A549 (cell line): ENCODE measurements around the gene XPNPEP3. TPM values are rescaled to one million over a fixed set of nuclear protein-coding genes. Genes with fewer than 3 reads are reported as not detected.

Experiments
- ATAC-seq, 2 experiments: fragments of 200-7000 bp in 1 of 2; fragments of >200 bp in 1 of 2; cut with Nextera tagmentation in 1 of 2; cut with Tn5 transposase in 1 of 2; 3 replicates each; pipeline versions ENCODE4 v1.8.0 to v1.9.1; 2018 to 2020; ENCODE audit warnings: mild to moderate bottlenecking in 1 of 2, moderate library complexity in 1 of 2
- CTCF ChIA-PET: fragments of 300-600 bp; sonication (Branson Sonifier 250); formaldehyde crosslinking; extraction: SDS; loops from one replicate; lab custom pipeline; 2021; ENCODE audit warnings: antibody characterized with exemption, inconsistent platforms; lab: Yijun Ruan, JAX
- POLR2A ChIA-PET: fragments of 350-600 bp; formaldehyde crosslinking; extraction: SDS; loops from one replicate; lab custom pipeline; 2021; ENCODE audit warnings: antibody characterized with exemption, inconsistent platforms; lab: Yijun Ruan, JAX
- DNase-seq, 2 experiments: peaks; one replicate each; pipeline versions ENCODE4 v3.0.0 to v3.0.0-alpha.2; 2011 to 2016; ENCODE audit warnings: low read depth in 1 of 2, low spot score in 1 of 2
- FAIRE-seq: peaks from 2 replicates; lab custom pipeline; 2011; peaks lifted over from hg19 to GRCh38; lab: Jason Lieb, UNC
- H3K27ac ChIP-seq, 2 experiments: fragments of >200 bp; sonication (Bioruptor Twin); formaldehyde crosslinking; 3 replicates each; pipeline ENCODE4 v1.5.1; 2016 to 2017
- H3K4me1 ChIP-seq: fragments of >200 bp; sonication (Bioruptor Twin); formaldehyde crosslinking; 3 replicates; pipeline ENCODE4 v1.6.1; 2016
- H3K4me2 ChIP-seq: fragments of >200 bp; sonication (Bioruptor Twin); formaldehyde crosslinking; 3 replicates; pipeline ENCODE4 v1.6.1; 2016
- H3K4me3 ChIP-seq: fragments of >200 bp; sonication (Bioruptor Twin); formaldehyde crosslinking; 3 replicates; pipeline ENCODE4 v1.5.1; 2016
- H3K9me3 ChIP-seq: fragments of >200 bp; sonication (Bioruptor Twin); formaldehyde crosslinking; 3 replicates; pipeline ENCODE4 v1.6.1; 2016
- ATOH8 ChIP-seq: fragments of 250-450 bp; sonication (Bioruptor Pico); IDR thresholded peaks from 2 replicates; pipeline ENCODE4 v1.5.0; 2020; ENCODE audit warnings: low read depth, mild to moderate bottlenecking, moderate library complexity
- BHLHE40 ChIP-seq: IDR thresholded peaks from 2 replicates; pipeline ENCODE4 v1.6.1; 2012; ENCODE audit warnings: low read depth, low read length, inconsistent platforms
- CBX2 ChIP-seq: fragments of 200-600 bp; sonication (generic); IDR thresholded peaks from 2 replicates; pipeline ENCODE4 v1.6.1; 2016; ENCODE audit warnings: low read depth, mild to moderate bottlenecking, borderline replicate concordance
- CBX8 ChIP-seq: fragments of 200-600 bp; sonication (generic); IDR thresholded peaks from 2 replicates; pipeline ENCODE4 v1.6.1; 2016
- CHD2 ChIP-seq: fragments of 150-350 bp; IDR thresholded peaks from 2 replicates; pipeline ENCODE4 v1.6.1; 2014; ENCODE audit warnings: low read length; ENCODE audit not compliant: partially characterized antibody
- E2F6 ChIP-seq: IDR thresholded peaks from 2 replicates; pipeline ENCODE4 v1.6.1; 2012; ENCODE audit warnings: low read depth, borderline replicate concordance
- EP300 ChIP-seq, 2 experiments: fragments of >200 bp; sonication (Bioruptor Twin); formaldehyde crosslinking; IDR thresholded peaks; 2 replicates in 1 of 2; 3 replicates in 1 of 2; pipeline ENCODE4 v1.6.1; 2016 to 2017
- HES2 ChIP-seq: fragments of >200 bp; sonication (Bioruptor Twin); formaldehyde crosslinking; IDR thresholded peaks from 2 replicates; pipeline ENCODE4 v1.6.1; 2016
- HEYL ChIP-seq: fragments of 250-450 bp; sonication (Bioruptor Pico); IDR thresholded peaks from 2 replicates; pipeline ENCODE4 v1.8.0; 2021; ENCODE audit warnings: mild to moderate bottlenecking, moderate library complexity
- HOXB5 ChIP-seq: fragments of 250-450 bp; sonication (Bioruptor Pico); IDR thresholded peaks from 2 replicates; pipeline ENCODE4 v1.5.0; 2020; ENCODE audit warnings: mild to moderate bottlenecking, moderate library complexity
- KDM5A ChIP-seq: fragments of 200-600 bp; sonication (generic); IDR thresholded peaks from 2 replicates; pipeline ENCODE4 v1.6.1; 2016; ENCODE audit warnings: antibody characterized with exemption, mild to moderate bottlenecking
- MAX ChIP-seq: IDR thresholded peaks from 2 replicates; pipeline ENCODE4 v1.6.1; 2012
- NFE2L2 ChIP-seq: fragments of 150-350 bp; conservative IDR thresholded peaks from 2 replicates; pipeline ENCODE4 v1.6.1; 2014; ENCODE audit warnings: low read length
- PHF8 ChIP-seq: fragments of 200-600 bp; sonication (generic); IDR thresholded peaks from 2 replicates; pipeline ENCODE4 v1.6.1; 2016; ENCODE audit warnings: low read depth, mild to moderate bottlenecking, antibody characterized with exemption, moderate library complexity, borderline replicate concordance
- POLR2AphosphoS2 ChIP-seq: conservative IDR thresholded peaks from 2 replicates; pipeline ENCODE4 v1.6.1; 2012; ENCODE audit warnings: low read length, improper control_type of control experiment, inconsistent platforms
- RAD21 ChIP-seq, 2 experiments: fragments of >200 bp in 1 of 2; sonication (Bioruptor Twin) in 1 of 2; formaldehyde crosslinking in 1 of 2; IDR thresholded peaks in 1 of 2; conservative IDR thresholded peaks in 1 of 2; 2 replicates in 1 of 2; 3 replicates in 1 of 2; pipeline ENCODE4 v1.6.1; 2012 to 2018; ENCODE audit warnings: inconsistent platforms in 1 of 2
- RARB ChIP-seq: fragments of 250-450 bp; sonication (Bioruptor Pico); IDR thresholded peaks from 2 replicates; pipeline ENCODE4 v1.8.0; 2021; ENCODE audit warnings: mild to moderate bottlenecking, moderate library complexity
- RCOR1 ChIP-seq: fragments of 150-350 bp; IDR thresholded peaks from 2 replicates; pipeline ENCODE4 v1.6.1; 2014; ENCODE audit warnings: antibody characterized with exemption, low read length, low read depth
- RNF2 ChIP-seq: fragments of 200-600 bp; sonication (generic); IDR thresholded peaks from 2 replicates; pipeline ENCODE4 v1.6.1; 2016; ENCODE audit warnings: low read depth, mild to moderate bottlenecking, antibody characterized with exemption, moderate library complexity, borderline replicate concordance
- SMC3 ChIP-seq: fragments of >200 bp; sonication (Bioruptor Twin); formaldehyde crosslinking; IDR thresholded peaks from 3 replicates; pipeline ENCODE4 v1.6.1; 2018; ENCODE audit warnings: inconsistent platforms
- TFCP2L1 ChIP-seq: fragments of 250-450 bp; sonication (Bioruptor Pico); IDR thresholded peaks from 2 replicates; pipeline ENCODE4 v1.5.0; 2021; ENCODE audit warnings: mild to moderate bottlenecking
- TP53 ChIP-seq: fragments of 250-450 bp; sonication (Bioruptor Pico); IDR thresholded peaks from 2 replicates; pipeline ENCODE4 v1.5.0; 2021; ENCODE audit warnings: mild to moderate bottlenecking, moderate library complexity
- ZC3H11A ChIP-seq: fragments of 450-650 bp; IDR thresholded peaks from 2 replicates; pipeline ENCODE4 v1.6.1; 2014; ENCODE audit warnings: antibody characterized with exemption, mild to moderate bottlenecking
- ZSCAN20 ChIP-seq: fragments of 250-450 bp; sonication (Bioruptor Pico); IDR thresholded peaks from 2 replicates; pipeline ENCODE4 v1.8.0; 2022; ENCODE audit warnings: mild to moderate bottlenecking, moderate library complexity
- WGBS: methylation state at CpG from one replicate; pipeline ENCODE4 v1.1.6; 2017; ENCODE audit errors: missing lambda C conversion rate; 5-methylcytosine and 5-hydroxymethylcytosine counted together
- polyA plus RNA-seq, 4 experiments: library from polyadenylated mRNA; depleted of rRNA in 3 of 4; stranded (reverse); fragments of >200 nt; fragmentation: RNase III in 1 of 4; extraction: RNeasy Plus Mini Kit Qiagen cat#74134 plus additional on column Dnase treatment in 1 of 4; gene quantifications; 2 replicates in 3 of 4; 3 replicates in 1 of 4; pipeline ENCODE4 v1.2.3, GENCODE V29; 2011 to 2017
- TF ChIP-seq, protein P1 (sequence below): fragments of 200-600 bp; sonication (generic); IDR thresholded peaks from 2 replicates; pipeline ENCODE4 v1.6.1; 2016; ENCODE audit warnings: antibody characterized with exemption, mild to moderate bottlenecking, moderate library complexity

XPNPEP3 gene
- polyA plus RNA-seq, 2 of the 4 experiments (the other 2 are of a cell fraction): 12.7 to 23.3 TPM

GRCh38 chr22:40855979-40856512 lies 902 bp upstream of the XPNPEP3 start:
- TF ChIP-seq RNF2: no peak
- TF ChIP-seq MAX: no peak
- no peak for TF ChIP-seq HEYL (CRISPR knock-in tag)
- TF ChIP-seq POLR2AphosphoS2: no peak
- TF ChIP-seq ZSCAN20 (CRISPR knock-in tag): no peak
- no peak for TF ChIP-seq SMC3
- TF ChIP-seq TFCP2L1: no peak
- no peak for TF ChIP-seq ATOH8 (CRISPR knock-in tag)
- TF ChIP-seq NFE2L2: no peak
- no peak for TF ChIP-seq ZC3H11A
- TF ChIP-seq E2F6: no peak; the same call in 1 of the 2 replicates
- ChIA-PET CTCF (no interaction called here), POLR2A (interaction anchor here (0.5 to 1.5 kb wide), 6 partner anchors 9 to 367 kb away, joined by 3 to 8 read pairs (median 4); no protein-coding TSS in a partner anchor)
- Histone ChIP-seq H3K4me2 (peak overlapping the region; percentile 98), H3K4me3 (peak overlapping the region; percentile 99), H3K9me3 (no peaks in the 10 kb centered on the region), H3K27ac (peak overlapping the region; percentile 95 to 97), H3K4me1 (peaks cover 45% of the 10 kb centered on the region)
- FAIRE-seq: no peak
- DNase-seq: peak in 1 of 2 experiments; percentile 19
- under 1% methylated on average over 13 of the region's 29 CpGs for WGBS
- peak; percentile 59 to 62 for ATAC-seq

- Histone ChIP-seq H3K4me1 (peaks cover 38% of the 10 kb centered on the region), H3K4me3 (peak overlapping the region; percentile 99), H3K27ac (peak overlapping the region; percentile 95 to 97), H3K9me3 (no peaks in the 10 kb centered on the region), H3K4me2 (peak overlapping the region; percentile 83)
- no peak for TF ChIP-seq HES2
- TF ChIP-seq KDM5A: peak; percentile 41
- peak; percentile 17; the same call in 1 of the 2 replicates for TF ChIP-seq PHF8
- TF ChIP-seq HOXB5 (CRISPR knock-in tag): no peak
- no peak for DNase-seq
- WGBS: 3% methylated on average over 15 of the region's 18 CpGs
- FAIRE-seq: no peak
- ChIA-PET POLR2A (interaction anchor here (0.6 to 1.5 kb wide), 13 partner anchors 16 to 429 kb away, joined by 3 to 8 read pairs (median 4); partner anchors contain the start of genes MCHR1 and RANGAP1), CTCF (interaction anchor here (0.6 to 1.6 kb wide), 5 partner anchors 20 to 142 kb away, joined by 3 to 4 read pairs (median 3); no protein-coding TSS in a partner anchor)
- peak in 1 of 2 experiments; percentile 55; a peak in 2 of 6 replicates for ATAC-seq
Measured at GRCh38 chr22:40857309-40857855, 434 bp downstream of the XPNPEP3 start.

GRCh38 chr22:40862013-40862412 lies 5.1 kb downstream of the XPNPEP3 start, which contains the start of gene DNAJB7:
TSS of gene DNAJB7 (minus strand) at chr22:40862113. CDS start at chr22:40861994, 119 bp downstream.
- no peak for FAIRE-seq
- DNase-seq: no peak
- Histone ChIP-seq H3K4me1 (peaks cover 11% of the 10 kb centered on the region; the same call in 2 of the 3 replicates), H3K4me3 (no peak within 1 kb of the TSS), H3K4me2 (no peak within 1 kb of the TSS), H3K9me3 (no peaks in the 10 kb centered on the region), H3K27ac (no peak within 1 kb of the TSS)
- TF ChIP-seq RCOR1 (no peak), ZC3H11A (no peak), CHD2 (no peak), SMC3 (no peak), CBX2 (no peak), KDM5A (no peak), RARB (no peak), TP53 (no peak), HES2 (no peak), EP300 (IDR thresholded peaks at IDR 0.05) (no peak), RAD21 (conservative IDR thresholded peaks at IDR 0.05 in 1 of 2, IDR thresholded peaks at IDR 0.05 in 1 of 2) (no peak), CBX8 (no peak), BHLHE40 (no peak)
- TF ChIP-seq, protein P1, sequence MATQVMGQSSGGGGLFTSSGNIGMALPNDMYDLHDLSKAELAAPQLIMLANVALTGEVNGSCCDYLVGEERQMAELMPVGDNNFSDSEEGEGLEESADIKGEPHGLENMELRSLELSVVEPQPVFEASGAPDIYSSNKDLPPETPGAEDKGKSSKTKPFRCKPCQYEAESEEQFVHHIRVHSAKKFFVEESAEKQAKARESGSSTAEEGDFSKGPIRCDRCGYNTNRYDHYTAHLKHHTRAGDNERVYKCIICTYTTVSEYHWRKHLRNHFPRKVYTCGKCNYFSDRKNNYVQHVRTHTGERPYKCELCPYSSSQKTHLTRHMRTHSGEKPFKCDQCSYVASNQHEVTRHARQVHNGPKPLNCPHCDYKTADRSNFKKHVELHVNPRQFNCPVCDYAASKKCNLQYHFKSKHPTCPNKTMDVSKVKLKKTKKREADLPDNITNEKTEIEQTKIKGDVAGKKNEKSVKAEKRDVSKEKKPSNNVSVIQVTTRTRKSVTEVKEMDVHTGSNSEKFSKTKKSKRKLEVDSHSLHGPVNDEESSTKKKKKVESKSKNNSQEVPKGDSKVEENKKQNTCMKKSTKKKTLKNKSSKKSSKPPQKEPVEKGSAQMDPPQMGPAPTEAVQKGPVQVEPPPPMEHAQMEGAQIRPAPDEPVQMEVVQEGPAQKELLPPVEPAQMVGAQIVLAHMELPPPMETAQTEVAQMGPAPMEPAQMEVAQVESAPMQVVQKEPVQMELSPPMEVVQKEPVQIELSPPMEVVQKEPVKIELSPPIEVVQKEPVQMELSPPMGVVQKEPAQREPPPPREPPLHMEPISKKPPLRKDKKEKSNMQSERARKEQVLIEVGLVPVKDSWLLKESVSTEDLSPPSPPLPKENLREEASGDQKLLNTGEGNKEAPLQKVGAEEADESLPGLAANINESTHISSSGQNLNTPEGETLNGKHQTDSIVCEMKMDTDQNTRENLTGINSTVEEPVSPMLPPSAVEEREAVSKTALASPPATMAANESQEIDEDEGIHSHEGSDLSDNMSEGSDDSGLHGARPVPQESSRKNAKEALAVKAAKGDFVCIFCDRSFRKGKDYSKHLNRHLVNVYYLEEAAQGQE: no peak
- ChIA-PET CTCF (interaction anchor here (0.8 kb wide), 1 partner anchor 43 kb away, joined by 3 read pairs; the partner anchor contains the start of gene SLC25A17), POLR2A (no interaction called here)
- no peak for ATAC-seq
- 84% methylated on average over 3 of the region's 3 CpGs for WGBS
